GM12892 (cell line): ENCODE data around the gene PPP6R1.

Experiments
- POLR2A ChIP-seq: IDR thresholded peaks from 2 replicates; pipeline ENCODE4 v1.6.1; 2011; ENCODE audit warnings: low read depth, low read length, control low read depth
- POLR2AphosphoS5 ChIP-seq: IDR thresholded peaks from 2 replicates; pipeline ENCODE4 v1.6.1; 2011; ENCODE audit warnings: low read depth, low read length, control low read depth

DNA sequence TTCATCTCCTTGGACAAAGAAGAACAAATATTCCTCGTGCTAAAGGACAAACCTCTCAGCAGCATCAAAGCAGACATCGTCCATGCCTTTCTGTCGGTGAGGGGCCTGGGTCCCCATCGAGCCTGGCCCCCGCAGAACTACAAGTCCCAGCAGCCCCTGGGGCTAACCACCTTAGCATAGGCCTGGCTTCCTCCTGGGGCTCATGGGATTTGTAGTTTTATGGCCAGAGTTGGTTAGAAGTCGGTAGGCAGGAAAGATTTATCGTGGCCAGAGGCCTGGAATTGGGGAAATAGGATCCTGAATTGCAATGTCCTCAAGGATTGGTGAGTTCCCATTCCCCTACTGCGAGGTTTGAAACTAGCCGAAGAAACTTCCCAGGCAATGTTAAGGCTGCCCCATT is 46.7 kb upstream of the PPP6R1 start:
- no peak for TF ChIP-seq POLR2A
- TF ChIP-seq POLR2AphosphoS5 = no peak
